Breast epithelium (tissue), 4 donors: ENCODE data around the gene ATF2. TPM values are rescaled to one million over a fixed set of nuclear protein-coding genes. Genes with fewer than 3 reads are reported as not detected.

ENCODE experiments used
- DNase-seq, 2 donors: peaks; one replicate each; pipeline ENCODE4 v3.0.0-alpha.2; 2019; ENCODE audit warnings: low spot score in 2 of 2
- H3K27ac ChIP-seq, 2 donors: fragments of 200-600 bp; sonication (generic) in 1 of 2; one replicate each; pipeline ENCODE4 v1.5.1; 2016 to 2019; ENCODE audit warnings: mild to moderate bottlenecking in 1 of 2
- H3K27me3 ChIP-seq, 2 donors: fragments of 200-600 bp; sonication (generic) in 1 of 2; one replicate each; pipeline versions ENCODE4 v1.5.1 to v1.6.0; 2017 to 2019; ENCODE audit warnings: control low read depth in 1 of 2, mild to moderate bottlenecking in 1 of 2
- H3K36me3 ChIP-seq: fragments of 200-600 bp; one replicate; pipeline ENCODE4 v1.5.1; 2019
- H3K4me1 ChIP-seq, 2 donors: fragments of 200-600 bp; sonication (generic); one replicate each; pipeline ENCODE4 v1.5.1; 2016 to 2019; ENCODE audit warnings: control low read depth in 1 of 2
- H3K4me3 ChIP-seq, 3 donors: fragments of 200-600 bp; sonication (generic); 1 replicate in 2 of 3; 2 replicates in 1 of 3; pipeline ENCODE4 v1.5.1; 2016 to 2019; ENCODE audit warnings: mild to moderate bottlenecking in 3 of 3, moderate library complexity in 2 of 3
- H3K9me3 ChIP-seq, 2 donors: fragments of 200-600 bp; sonication (generic) in 1 of 2; one replicate each; pipeline ENCODE4 v1.5.1; 2016 to 2019; ENCODE audit warnings: control low read depth in 1 of 2
- POLR2A ChIP-seq: fragments of 450-650 bp; IDR thresholded peaks from one replicate; pipeline ENCODE4 v1.6.1; 2016; ENCODE audit warnings: antibody characterized with exemption, mild to moderate bottlenecking, moderate library complexity
- POLR2AphosphoS5 ChIP-seq, 3 donors: sonication (generic); formaldehyde crosslinking; IDR thresholded peaks; one replicate each; pipeline ENCODE4 v1.6.1; 2017; ENCODE audit warnings: antibody characterized with exemption in 3 of 3
- intact Hi-C: fragments of 100-400 bp; cut with DNase I; formaldehyde crosslinking; loops from one replicate; pipeline ENCODE4 v1.15.1; 2023; ENCODE audit warnings: low total_unique reads
- total RNA-seq, 3 donors: library from RNA; depleted of rRNA; stranded (reverse); fragments of >200 nt; gene quantifications; one replicate each; pipeline ENCODE4 v1.1.0, GENCODE V29; 2016
- TF ChIP-seq, protein P1 (sequence below), 3 donors: fragments of 450-650 bp; IDR thresholded peaks; one replicate each; pipeline ENCODE4 v1.5.1; 2016 to 2017; ENCODE audit warnings: antibody characterized with exemption in 3 of 3, mild to moderate bottlenecking in 3 of 3, moderate library complexity in 3 of 3

ATF2 gene
- total RNA-seq, 3 donors from 2014 or later, result 57.0 to 71.7 (median 61.0) TPM

DNA sequence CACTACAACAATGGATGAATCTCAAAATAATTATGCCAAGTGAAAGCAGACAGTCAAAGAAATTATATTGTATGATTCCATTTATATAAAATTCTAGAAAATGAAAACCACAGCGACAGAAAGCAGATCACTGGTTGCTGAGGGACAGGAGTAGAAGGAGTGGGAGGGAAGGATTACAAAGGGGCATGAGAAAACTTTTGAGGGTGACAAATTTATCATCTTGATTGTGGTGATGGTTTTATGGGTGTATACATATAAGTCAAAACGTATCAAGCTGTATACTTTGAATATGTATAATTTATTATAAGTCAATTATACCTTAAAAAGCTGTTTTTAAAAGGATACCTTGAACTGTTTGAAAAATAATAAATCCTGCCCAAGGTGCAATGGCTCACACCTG lies 27.7 kb downstream of the ATF2 start:
- Histone ChIP-seq H3K4me3 (no peak overlapping the region), H3K9me3 (no peaks in the 10 kb centered on the region), H3K27me3 (no peaks in the 10 kb centered on the region), H3K27ac (no peak overlapping the region), H3K36me3 (no peaks in the 10 kb centered on the region), H3K4me1 (peaks cover 0 to 4% of the 10 kb centered on the region in 2 donors)
- DNase-seq, result no peak
- intact Hi-C loops, result no loop called here
- no peak for TF ChIP-seq POLR2A
- TF ChIP-seq POLR2AphosphoS5 (IDR thresholded peaks at IDR 0.05), result no peak
- TF ChIP-seq, protein P1, sequence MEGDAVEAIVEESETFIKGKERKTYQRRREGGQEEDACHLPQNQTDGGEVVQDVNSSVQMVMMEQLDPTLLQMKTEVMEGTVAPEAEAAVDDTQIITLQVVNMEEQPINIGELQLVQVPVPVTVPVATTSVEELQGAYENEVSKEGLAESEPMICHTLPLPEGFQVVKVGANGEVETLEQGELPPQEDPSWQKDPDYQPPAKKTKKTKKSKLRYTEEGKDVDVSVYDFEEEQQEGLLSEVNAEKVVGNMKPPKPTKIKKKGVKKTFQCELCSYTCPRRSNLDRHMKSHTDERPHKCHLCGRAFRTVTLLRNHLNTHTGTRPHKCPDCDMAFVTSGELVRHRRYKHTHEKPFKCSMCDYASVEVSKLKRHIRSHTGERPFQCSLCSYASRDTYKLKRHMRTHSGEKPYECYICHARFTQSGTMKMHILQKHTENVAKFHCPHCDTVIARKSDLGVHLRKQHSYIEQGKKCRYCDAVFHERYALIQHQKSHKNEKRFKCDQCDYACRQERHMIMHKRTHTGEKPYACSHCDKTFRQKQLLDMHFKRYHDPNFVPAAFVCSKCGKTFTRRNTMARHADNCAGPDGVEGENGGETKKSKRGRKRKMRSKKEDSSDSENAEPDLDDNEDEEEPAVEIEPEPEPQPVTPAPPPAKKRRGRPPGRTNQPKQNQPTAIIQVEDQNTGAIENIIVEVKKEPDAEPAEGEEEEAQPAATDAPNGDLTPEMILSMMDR (IDR thresholded peaks at IDR 0.05), result no peak

DNA sequence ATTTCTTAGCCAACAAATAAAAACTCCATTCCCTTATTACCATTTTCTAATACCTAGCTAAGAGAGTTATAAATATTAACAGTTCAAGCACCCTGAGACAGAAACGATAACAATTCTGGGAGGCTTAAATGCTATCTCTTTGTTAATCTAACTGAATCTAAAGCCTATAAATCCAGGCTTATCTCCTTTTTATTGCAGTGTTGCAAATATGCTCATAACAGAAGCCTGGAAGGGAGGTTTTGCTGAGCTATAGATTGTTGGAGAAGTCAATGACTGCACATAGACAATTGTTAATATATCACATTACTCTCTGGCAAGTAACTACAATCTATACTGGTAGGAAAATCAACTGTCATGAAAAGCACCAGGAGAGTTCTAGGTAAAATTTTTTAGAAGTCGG lies 30.2 kb downstream of the ATF2 start:
- no peaks in the 10 kb centered on the region for H3K27me3 ChIP-seq
- TF ChIP-seq POLR2AphosphoS5 (IDR thresholded peaks at IDR 0.05) (no peak), POLR2A (no peak)
- TF ChIP-seq, protein P1 (IDR thresholded peaks at IDR 0.05), result no peak
- H3K36me3 ChIP-seq, result no peaks in the 10 kb centered on the region
- H3K4me1 ChIP-seq, result peaks cover 0 to 4% of the 10 kb centered on the region in 2 donors
- no peak overlapping the region for H3K27ac ChIP-seq
- H3K9me3 ChIP-seq, result no peaks in the 10 kb centered on the region
- intact Hi-C loops, result no loop called here
- no peak for DNase-seq
- H3K4me3 ChIP-seq, result no peak overlapping the region

DNA sequence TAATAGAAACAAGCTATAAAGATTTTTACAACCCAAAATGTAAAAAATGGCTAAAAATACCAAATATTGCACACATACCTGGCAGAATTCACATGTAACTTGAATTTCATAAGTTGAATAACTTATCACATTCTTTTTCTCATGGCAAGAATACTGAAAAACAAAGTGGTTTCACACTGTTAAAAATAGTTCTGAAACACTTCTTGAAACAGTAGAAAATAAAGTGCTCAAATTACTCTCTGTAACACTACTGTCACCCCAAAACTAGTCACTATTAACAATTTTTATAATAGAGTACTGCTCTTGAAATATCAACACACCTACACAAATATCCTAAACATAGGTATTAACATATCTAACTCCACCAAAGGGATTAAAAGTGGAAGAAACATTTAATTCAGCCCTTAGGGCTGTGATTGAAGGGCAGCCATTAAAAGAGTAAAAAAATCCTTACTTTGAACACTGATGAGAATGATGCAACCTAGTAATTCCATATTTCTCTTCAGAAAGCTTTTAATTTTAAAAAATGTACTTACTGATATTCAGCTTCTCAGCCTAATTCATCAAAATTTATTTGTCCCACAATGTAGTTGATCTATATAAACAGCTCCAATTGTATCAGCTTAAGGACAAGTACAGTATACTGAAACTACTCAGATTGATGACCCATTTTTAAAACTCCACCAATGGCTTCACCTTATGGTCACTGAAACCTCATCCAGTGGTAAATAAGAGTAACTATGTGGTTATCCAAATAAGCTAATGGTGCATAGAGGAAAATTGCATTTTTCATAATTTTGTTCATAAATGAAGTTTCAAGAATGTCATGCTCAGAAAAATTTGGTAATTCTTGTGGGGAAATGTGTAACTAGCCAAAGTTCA lies 31.4 kb downstream of the ATF2 start:
- no peak for TF ChIP-seq POLR2AphosphoS5 (IDR thresholded peaks at IDR 0.05)
- TF ChIP-seq, protein P1 (IDR thresholded peaks at IDR 0.05), result no peak
- no peak for TF ChIP-seq POLR2A
- no peaks in the 10 kb centered on the region for H3K27me3 ChIP-seq
- no peaks in the 10 kb centered on the region for H3K36me3 ChIP-seq
- no peak overlapping the region for H3K4me3 ChIP-seq
- no peak for DNase-seq
- H3K4me1 ChIP-seq, result peaks cover 0 to 4% of the 10 kb centered on the region in 2 donors
- intact Hi-C loops, result no loop called here
- no peaks in the 10 kb centered on the region for H3K9me3 ChIP-seq
- H3K27ac ChIP-seq, result no peak overlapping the region

DNA sequence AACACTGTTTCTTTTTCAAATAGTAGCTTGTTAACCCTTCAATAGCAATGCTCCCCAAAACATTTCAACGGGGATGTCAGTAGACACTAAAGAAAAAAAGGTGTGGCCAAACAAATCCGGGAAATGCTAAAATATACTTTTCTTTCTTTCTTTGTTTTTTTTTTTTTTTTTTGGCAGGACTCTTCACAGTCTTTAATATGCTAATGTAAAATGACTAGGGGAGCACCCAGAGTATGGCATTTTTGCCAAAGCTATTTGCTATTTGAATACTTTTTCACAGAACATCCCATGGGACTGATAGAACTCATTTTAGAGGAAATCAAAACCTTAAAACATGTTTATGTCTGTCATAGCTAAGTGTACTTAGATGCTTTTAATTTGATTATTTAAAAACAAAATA lies 32.1 kb downstream of the ATF2 start:
- TF ChIP-seq POLR2AphosphoS5 (IDR thresholded peaks at IDR 0.05), result no peak
- TF ChIP-seq POLR2A, result no peak
- TF ChIP-seq, protein P1 (IDR thresholded peaks at IDR 0.05), result no peak

DNA sequence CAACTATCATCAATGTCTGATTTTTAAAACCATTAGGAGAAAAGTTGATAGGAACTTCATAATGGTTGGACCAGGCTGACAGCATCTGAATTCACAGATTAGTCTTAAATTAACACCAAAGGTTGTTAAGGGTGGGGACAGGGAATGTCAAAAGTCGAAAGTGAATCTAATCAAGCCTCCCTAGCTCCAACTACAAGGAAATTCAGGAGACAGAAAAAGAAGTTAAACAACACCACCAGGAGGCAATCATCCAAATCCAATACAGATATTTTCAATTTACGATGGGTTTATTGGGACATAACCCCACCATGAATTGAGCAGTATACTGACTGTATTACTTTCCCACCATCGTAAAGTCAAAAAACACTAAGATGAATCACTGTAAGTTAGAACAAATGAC lies 32.8 kb downstream of the ATF2 start:
- intact Hi-C loops, result no loop called here
- H3K4me1 ChIP-seq, result peaks cover 0 to 2% of the 10 kb centered on the region in 2 donors

More for the DNA sequence above, 32.1 kb downstream of the ATF2 start:
- Histone ChIP-seq H3K27ac (no peak overlapping the region), H3K27me3 (no peaks in the 10 kb centered on the region), H3K4me1 (peaks cover 0 to 4% of the 10 kb centered on the region in 2 donors), H3K9me3 (no peaks in the 10 kb centered on the region), H3K36me3 (no peaks in the 10 kb centered on the region), H3K4me3 (no peak overlapping the region)
- intact Hi-C loops, result no loop called here
- no peak for DNase-seq

More for the DNA sequence above, 32.8 kb downstream of the ATF2 start:
- no peak overlapping the region for H3K4me3 ChIP-seq
- no peak for DNase-seq
- no peaks in the 10 kb centered on the region for H3K36me3 ChIP-seq
- H3K27ac ChIP-seq, result no peak overlapping the region
- TF ChIP-seq, protein P1 (IDR thresholded peaks at IDR 0.05), result no peak
- TF ChIP-seq POLR2AphosphoS5 (IDR thresholded peaks at IDR 0.05) (no peak), POLR2A (no peak)
- no peaks in the 10 kb centered on the region for H3K27me3 ChIP-seq
- no peaks in the 10 kb centered on the region for H3K9me3 ChIP-seq
